H1 (cell line): Measurements from ENCODE around the gene TAAR1. TPM values are rescaled to one million over a fixed set of nuclear protein-coding genes. Genes with fewer than 3 reads are reported as not detected.

ENCODE experiments used
- CTCF ChIA-PET: fragments of 300-600 bp; sonication (Branson Sonifier 250); formaldehyde crosslinking; loops from one replicate; lab custom pipeline; 2021; ENCODE audit not compliant: partially characterized antibody; lab: Charles Lee
- POLR2A ChIA-PET: fragments of 300-600 bp; sonication (Branson Sonifier 250); formaldehyde crosslinking; loops from one replicate; lab custom pipeline; 2021; ENCODE audit warnings: inconsistent platforms; ENCODE audit not compliant: partially characterized antibody; lab: Charles Lee
- DNase-seq, 2 experiments: peaks; one replicate each; pipeline versions ENCODE4 v3.0.0 to v3.0.0-alpha.2; 2010 to 2022; ENCODE audit warnings: low spot score in 2 of 2, low read depth in 1 of 2, mixed read lengths in 1 of 2
- FAIRE-seq: peaks from 2 replicates; lab custom pipeline; 2011; peaks lifted over from hg19 to GRCh38; lab: Jason Lieb, UNC
- H2AFZ ChIP-seq: 2 replicates; pipeline ENCODE4 v1.8.1; 2012; ENCODE audit warnings: low read length, inconsistent platforms
- H2AK5ac ChIP-seq: 2 replicates; pipeline ENCODE4 v1.6.1; 2013; ENCODE audit warnings: low read depth, low read length
- H2BK120ac ChIP-seq: replicated peaks from 2 replicates; pipeline ENCODE3; 2013; ENCODE audit warnings: low read depth, low read length, inconsistent platforms
- H2BK12ac ChIP-seq: 2 replicates; pipeline ENCODE4 v1.6.1; 2013; ENCODE audit warnings: low read depth, low read length
- H2BK15ac ChIP-seq: 2 replicates; pipeline ENCODE4 v1.6.1; 2013; ENCODE audit warnings: low read length
- H2BK20ac ChIP-seq: 2 replicates; pipeline ENCODE4 v1.6.1; 2013; ENCODE audit warnings: low read length
- H2BK5ac ChIP-seq: 2 replicates; pipeline ENCODE4 v1.6.1; 2013; ENCODE audit warnings: low read depth, low read length
- H3K14ac ChIP-seq: 2 replicates; pipeline ENCODE4 v1.6.1; 2013; ENCODE audit warnings: inconsistent platforms; ENCODE audit not compliant: insufficient read length
- H3K18ac ChIP-seq: 2 replicates; pipeline ENCODE4 v1.6.1; 2013; ENCODE audit warnings: low read length; ENCODE audit errors: extremely low read depth
- H3K23ac ChIP-seq: 2 replicates; pipeline ENCODE4 v1.6.1; 2013; ENCODE audit warnings: inconsistent platforms; ENCODE audit not compliant: insufficient read length
- H3K23me2 ChIP-seq: 2 replicates; pipeline ENCODE4 v1.6.1; 2013; ENCODE audit warnings: low read depth, low read length
- H3K27ac ChIP-seq: 2 replicates; pipeline ENCODE4 v1.6.1; 2011; ENCODE audit warnings: low read depth, low read length, inconsistent platforms
- H3K27me3 ChIP-seq, 4 experiments: replicated peaks in 1 of 4; 1 replicate in 1 of 4; 2 replicates in 3 of 4; pipeline versions ENCODE4 v1.6.1 to v1.8.1; 2011 to 2013; ENCODE audit warnings: low read length in 3 of 4, mild to moderate bottlenecking in 3 of 4, inconsistent platforms in 2 of 4, mixed read lengths in 2 of 4, moderate library complexity in 1 of 4; ENCODE audit not compliant: control insufficient read depth in 3 of 4, insufficient read depth in 3 of 4; ENCODE audit errors: extremely low read depth in 1 of 4
- H3K36me3 ChIP-seq, 4 experiments: 2 replicates each; pipeline versions ENCODE4 v1.6.1 to v1.8.1; 2011 to 2013; ENCODE audit warnings: mild to moderate bottlenecking in 4 of 4, low read length in 3 of 4, moderate library complexity in 2 of 4, control low read depth in 1 of 4, inconsistent platforms in 1 of 4; ENCODE audit not compliant: insufficient read depth in 4 of 4, control insufficient read depth in 2 of 4
- H3K4ac ChIP-seq: replicated peaks from 2 replicates; pipeline ENCODE3; 2013; ENCODE audit warnings: low read length, low read depth, mixed read lengths, inconsistent platforms; ENCODE audit not compliant: insufficient read length
- H3K4me1 ChIP-seq, 4 experiments: replicated peaks in 1 of 4; 1 replicate in 1 of 4; 2 replicates in 3 of 4; pipeline versions ENCODE4 v1.6.1 to v1.8.1; 2011 to 2013; ENCODE audit warnings: low read length in 3 of 4, inconsistent platforms in 2 of 4, mixed read lengths in 1 of 4; ENCODE audit not compliant: insufficient read depth in 4 of 4, control insufficient read depth in 3 of 4
- H3K4me2 ChIP-seq, 2 experiments: 2 replicates each; pipeline versions ENCODE4 v1.6.1 to v1.8.1; 2011 to 2013; ENCODE audit warnings: low read depth in 2 of 2, low read length in 2 of 2, control low read depth in 1 of 2, inconsistent platforms in 1 of 2, mild to moderate bottlenecking in 1 of 2; ENCODE audit not compliant: insufficient read depth in 1 of 2
- H3K4me3 ChIP-seq, 4 experiments: fragments of 200-600, 300-600 bp in 1 of 4; sonication (generic), shearing (Covaris generic), sonication (Bioruptor Twin) in 1 of 4; 2 replicates each; pipeline versions ENCODE4 v1.5.1 to v1.8.1; 2011 to 2016; ENCODE audit warnings: low read length in 4 of 4, low read depth in 3 of 4, control low read depth in 2 of 4, inconsistent platforms in 2 of 4, mild to moderate bottlenecking in 2 of 4, mixed read lengths in 1 of 4, moderate library complexity in 1 of 4; ENCODE audit not compliant: insufficient read depth in 2 of 4; ENCODE audit errors: extremely low read depth in 1 of 4
- H3K56ac ChIP-seq: replicated peaks from 2 replicates; pipeline ENCODE3; 2013; ENCODE audit warnings: low read depth, mild to moderate bottlenecking, mixed read lengths, low read length, inconsistent platforms; ENCODE audit not compliant: insufficient read length
- H3K79me1 ChIP-seq: 2 replicates; pipeline ENCODE4 v1.6.1; 2013; ENCODE audit warnings: low read depth, low read length, control low read depth
- H3K79me2 ChIP-seq, 2 experiments: 2 replicates each; pipeline versions ENCODE4 v1.6.1 to v1.8.1; 2012 to 2013; ENCODE audit warnings: low read length in 2 of 2, mild to moderate bottlenecking in 2 of 2, inconsistent platforms in 1 of 2; ENCODE audit not compliant: insufficient read depth in 2 of 2, control insufficient read depth in 1 of 2
- H3K9ac ChIP-seq, 4 experiments: replicated peaks in 1 of 4; 1 replicate in 1 of 4; 2 replicates in 3 of 4; pipeline versions ENCODE4 v1.6.1 to v1.8.1; 2011 to 2013; ENCODE audit warnings: low read depth in 3 of 4, low read length in 3 of 4, control low read depth in 2 of 4, mild to moderate bottlenecking in 2 of 4, moderate library complexity in 2 of 4, inconsistent platforms in 1 of 4; ENCODE audit errors: extremely low read depth in 1 of 4
- H3K9me3 ChIP-seq, 2 experiments: 2 replicates each; pipeline versions ENCODE4 v1.6.1 to v1.8.1; 2012 to 2013; ENCODE audit warnings: mild to moderate bottlenecking in 2 of 2, moderate library complexity in 2 of 2, control low read depth in 1 of 2, inconsistent platforms in 1 of 2, low read depth in 1 of 2, low read length in 1 of 2, mixed read lengths in 1 of 2; ENCODE audit not compliant: insufficient read depth in 2 of 2
- H4K20me1 ChIP-seq, 2 experiments: replicated peaks in 1 of 2; 2 replicates each; pipeline versions ENCODE3 to v1.8.1; 2011 to 2013; ENCODE audit warnings: inconsistent platforms in 2 of 2, low read length in 2 of 2, mild to moderate bottlenecking in 1 of 2; ENCODE audit not compliant: insufficient read depth in 2 of 2, control insufficient read depth in 1 of 2
- H4K5ac ChIP-seq: 2 replicates; pipeline ENCODE4 v1.6.1; 2013; ENCODE audit warnings: low read length, low read depth, mixed read lengths, inconsistent platforms; ENCODE audit not compliant: insufficient read length
- H4K8ac ChIP-seq: 2 replicates; pipeline ENCODE4 v1.8.0; 2013; ENCODE audit warnings: mild to moderate bottlenecking, moderate library complexity, low read length, inconsistent platforms; ENCODE audit not compliant: insufficient read depth; ENCODE audit errors: extremely low read depth
- H4K91ac ChIP-seq: replicated peaks from 2 replicates; pipeline ENCODE3; 2013; ENCODE audit warnings: low read length, mixed read lengths, inconsistent platforms; ENCODE audit not compliant: insufficient read length
- ASH2L ChIP-seq: fragments of 200-600, 300-600 bp; sonication (generic); IDR thresholded peaks from one replicate; pipeline ENCODE4 v1.7.1; 2017; ENCODE audit warnings: low read length
- CHD2 ChIP-seq: IDR thresholded peaks from 2 replicates; pipeline ENCODE4 v1.6.1; 2012; ENCODE audit warnings: low read length, improper control_type of control experiment
- FOSL1 ChIP-seq: IDR thresholded peaks from 2 replicates; pipeline ENCODE4 v1.6.1; 2011; ENCODE audit warnings: mild to moderate bottlenecking, low read depth, low read length, moderate library complexity; ENCODE audit not compliant: insufficient read depth
- HDAC2 ChIP-seq, 2 experiments: fragments of 300-600 bp in 1 of 2; sonication (generic) in 1 of 2; IDR thresholded peaks; 2 replicates each; pipeline ENCODE4 v1.6.1; 2011 to 2012; ENCODE audit warnings: low read depth in 2 of 2, low read length in 2 of 2, mild to moderate bottlenecking in 2 of 2, moderate library complexity in 2 of 2, borderline replicate concordance in 1 of 2, inconsistent platforms in 1 of 2
- KDM1A ChIP-seq: fragments of 200-600, 300-600 bp; sonication (generic); IDR thresholded peaks from 2 replicates; pipeline ENCODE4 v1.7.1; 2016; ENCODE audit warnings: mild to moderate bottlenecking, low read length, borderline replicate concordance
- NRF1 ChIP-seq: IDR thresholded peaks from 2 replicates; pipeline ENCODE4 v1.6.1; 2011; ENCODE audit warnings: mild to moderate bottlenecking, low read depth, low read length, improper control_type of control experiment
- POLR2A ChIP-seq, 2 experiments: IDR thresholded peaks; 1 replicate in 1 of 2; 2 replicates in 1 of 2; pipeline ENCODE4 v1.6.1; 2011; ENCODE audit warnings: low read depth in 2 of 2, low read length in 2 of 2, mild to moderate bottlenecking in 2 of 2; ENCODE audit errors: control extremely low read depth in 1 of 2
- POU5F1 ChIP-seq: IDR thresholded peaks from 2 replicates; pipeline ENCODE4 v1.6.1; 2011; ENCODE audit warnings: low read depth, mild to moderate bottlenecking, low read length, moderate library complexity
- RXRA ChIP-seq: IDR thresholded peaks from 2 replicates; pipeline ENCODE4 v1.6.1; 2011; ENCODE audit warnings: low read depth, mild to moderate bottlenecking, low read length, moderate library complexity; ENCODE audit not compliant: insufficient read depth
- SP2 ChIP-seq: IDR thresholded peaks from 2 replicates; pipeline ENCODE4 v1.6.1; 2012; ENCODE audit warnings: mild to moderate bottlenecking, low read length, inconsistent platforms
- YY1 ChIP-seq: IDR thresholded peaks from 2 replicates; pipeline ENCODE4 v1.6.1; 2011; ENCODE audit warnings: low read depth, mild to moderate bottlenecking, low read length
- ZNF274 ChIP-seq: IDR thresholded peaks from 2 replicates; pipeline ENCODE4 v1.7.0; 2012; ENCODE audit warnings: low read length, borderline replicate concordance; ENCODE audit errors: extremely low read depth
- WGBS, 2 experiments: shearing (Covaris generic) in 1 of 2; methylation state at CpG; one replicate each; pipeline versions ENCODE4 v1.1.6 to v1.1.7; 2013 to 2015; ENCODE audit warnings: low lambda C conversion rate in 2 of 2, mixed read lengths in 2 of 2, inconsistent platforms in 1 of 2, low coverage in 1 of 2, missing lambda C conversion rate in 1 of 2; ENCODE audit not compliant: insufficient replicate concordance in 2 of 2, insufficient coverage in 1 of 2, insufficient read length in 1 of 2; ENCODE audit errors: extremely low coverage in 1 of 2, missing lambda C conversion rate in 1 of 2; 5-methylcytosine and 5-hydroxymethylcytosine counted together
- polyA plus RNA-seq, 7 experiments: library from polyadenylated mRNA; depleted of rRNA in 3 of 7; stranded (reverse) in 5 of 7; unstranded in 2 of 7; fragments of >200 nt in 5 of 7; fragments of 200-250 nt in 2 of 7; gene quantifications; 1 replicate in 5 of 7; 2 replicates in 1 of 7; 4 replicates in 1 of 7; pipeline versions ENCODE4 v1.2.1 to v1.2.3, GENCODE V29; 2011 to 2013; ENCODE audit warnings: missing spikeins in 2 of 7, mixed read lengths in 2 of 7
- total RNA-seq: library from RNA; stranded (reverse); fragmentation: NEBNext Ultra II Directional; extraction: Animal tissue kit (Norgen Biotek cat#: 25700); gene quantifications from 2 replicates; pipeline ENCODE4 v1.2.1, GENCODE V29; 2021
- TF ChIP-seq, protein P1 (sequence below): IDR thresholded peaks from 2 replicates; pipeline ENCODE4 v1.6.1; 2012; ENCODE audit warnings: low read length, inconsistent platforms

The TAAR1 gene
- total and polyA plus RNA-seq, 2 of the 8 experiments (the other 6 are each of a cell fraction or from before 2014, with no cell fraction given), result not detected

DNA sequence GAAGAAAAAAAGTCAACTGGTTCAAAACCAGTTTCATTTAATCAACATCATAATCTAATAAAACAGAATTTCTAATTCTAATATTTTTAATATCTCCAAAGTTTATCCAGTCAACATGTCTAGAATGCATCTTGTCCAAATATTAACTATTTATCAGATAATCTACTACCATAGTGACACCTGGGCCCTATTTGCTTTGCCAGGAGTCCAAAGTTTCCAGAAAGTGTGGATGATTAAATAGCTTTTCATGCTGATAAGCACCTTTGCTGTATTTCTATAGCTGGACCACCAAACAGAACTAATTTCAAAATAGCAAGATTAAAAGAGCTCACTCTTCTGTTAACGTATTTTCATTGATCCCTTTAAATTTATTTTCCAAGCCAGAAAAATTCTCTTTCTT is 12.3 kb upstream of the TAAR1 start:
- H3K79me2 ChIP-seq, result no peaks in the 10 kb centered on the region
- FAIRE-seq (no peak), DNase-seq (no peak)
- no peaks in the 10 kb centered on the region for H3K79me1 ChIP-seq
- no peak overlapping the region for H4K8ac ChIP-seq
- no peaks in the 10 kb centered on the region for H3K27me3 ChIP-seq
- ChIA-PET POLR2A (no interaction called here), CTCF (interaction anchor here (0.6 to 2.7 kb wide), 5 partner anchors 8 to 63 kb away, joined by 3 to 15 read pairs (median 3); no protein-coding TSS in a partner anchor)
- no peaks in the 10 kb centered on the region for H3K23me2 ChIP-seq
- H3K36me3 ChIP-seq, result no peaks in the 10 kb centered on the region
- no peak overlapping the region for H2BK15ac ChIP-seq
- H2AFZ ChIP-seq, result no peak overlapping the region
- no peak overlapping the region for H2BK120ac ChIP-seq
- H3K4me2 ChIP-seq, result no peak overlapping the region
- no peak overlapping the region for H3K9ac ChIP-seq
- H4K5ac ChIP-seq, result no peak overlapping the region
- H3K4me1 ChIP-seq, result no peaks in the 10 kb centered on the region; a peak in 1 of 7 replicates
- H2AK5ac ChIP-seq, result no peak overlapping the region
- no peak overlapping the region for H3K18ac ChIP-seq
- no peaks in the 10 kb centered on the region for H4K20me1 ChIP-seq
- H2BK20ac ChIP-seq, result no peak overlapping the region
- no peak overlapping the region for H3K14ac ChIP-seq
- H3K9me3 ChIP-seq, result no peaks in the 10 kb centered on the region
- no peak overlapping the region for H3K27ac ChIP-seq
- no peak overlapping the region for H3K4me3 ChIP-seq
- 96% methylated on average over 1 of the region's 1 CpG; no CpG with 5 or more reads in 1 of the 2 experiments for WGBS, 2 experiments
- H3K4ac ChIP-seq, result no peak overlapping the region
- H2BK12ac ChIP-seq, result no peak overlapping the region
- H2BK5ac ChIP-seq, result no peak overlapping the region
- no peak overlapping the region for H3K23ac ChIP-seq
- no peak overlapping the region for H3K56ac ChIP-seq
- no peak overlapping the region for H4K91ac ChIP-seq
- no peak for TF ChIP-seq SP2
- TF ChIP-seq FOSL1, result no peak
- TF ChIP-seq ZNF274, result no peak
- no peak for TF ChIP-seq HDAC2 (IDR thresholded peaks at IDR 0.05; ENCODE audit: borderline replicate concordance in 1 of 2, low read depth in 2 of 2, low read length in 2 of 2)
- no peak for TF ChIP-seq POU5F1
- no peak for TF ChIP-seq RXRA
- TF ChIP-seq NRF1, result no peak
- TF ChIP-seq, protein P1, sequence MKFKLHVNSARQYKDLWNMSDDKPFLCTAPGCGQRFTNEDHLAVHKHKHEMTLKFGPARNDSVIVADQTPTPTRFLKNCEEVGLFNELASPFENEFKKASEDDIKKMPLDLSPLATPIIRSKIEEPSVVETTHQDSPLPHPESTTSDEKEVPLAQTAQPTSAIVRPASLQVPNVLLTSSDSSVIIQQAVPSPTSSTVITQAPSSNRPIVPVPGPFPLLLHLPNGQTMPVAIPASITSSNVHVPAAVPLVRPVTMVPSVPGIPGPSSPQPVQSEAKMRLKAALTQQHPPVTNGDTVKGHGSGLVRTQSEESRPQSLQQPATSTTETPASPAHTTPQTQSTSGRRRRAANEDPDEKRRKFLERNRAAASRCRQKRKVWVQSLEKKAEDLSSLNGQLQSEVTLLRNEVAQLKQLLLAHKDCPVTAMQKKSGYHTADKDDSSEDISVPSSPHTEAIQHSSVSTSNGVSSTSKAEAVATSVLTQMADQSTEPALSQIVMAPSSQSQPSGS, result no peak
- no peak for TF ChIP-seq ASH2L
- no peak for TF ChIP-seq POLR2A (IDR thresholded peaks at IDR 0.05; ENCODE audit: control extremely low read depth in 1 of 2, low read depth in 2 of 2, low read length in 2 of 2)
- TF ChIP-seq CHD2, result no peak
- TF ChIP-seq KDM1A, result no peak
- no peak for TF ChIP-seq YY1
